Muscle layer of duodenum (tissue), 2 donors: ENCODE measurements around the gene AKR1C4.
"Not testable (repeated sequence)": the region's sequence is repeated elsewhere in the genome, so short reads cannot be mapped to it uniquely, and the experiment has no call there.

Experiments used
- H3K27ac ChIP-seq: one replicate; pipeline ENCODE4 v1.7.0; 2013; ENCODE audit warnings: mild to moderate bottlenecking, low read length
- H3K27me3 ChIP-seq: one replicate; pipeline ENCODE4 v1.7.0; 2013; ENCODE audit warnings: low read depth, mild to moderate bottlenecking, control low read depth, low read length
- H3K36me3 ChIP-seq, 2 donors: one replicate each; pipeline ENCODE4 v1.7.0; 2013; ENCODE audit warnings: low read length in 2 of 2, control low read depth in 1 of 2, mild to moderate bottlenecking in 1 of 2; ENCODE audit not compliant: insufficient read depth in 2 of 2, control insufficient read depth in 1 of 2
- H3K4me1 ChIP-seq, 2 donors: one replicate each; pipeline ENCODE4 v1.7.0; 2013; ENCODE audit warnings: low read length in 2 of 2, mild to moderate bottlenecking in 2 of 2, control low read depth in 1 of 2, moderate library complexity in 1 of 2; ENCODE audit not compliant: insufficient read depth in 2 of 2, control insufficient read depth in 1 of 2
- H3K4me3 ChIP-seq, 2 donors: one replicate each; pipeline ENCODE4 v1.7.0; 2013; ENCODE audit warnings: low read length in 2 of 2, low read depth in 1 of 2, mild to moderate bottlenecking in 1 of 2
- H3K9me3 ChIP-seq, 2 donors: one replicate each; pipeline ENCODE4 v1.7.0; 2013; ENCODE audit warnings: low read length in 2 of 2, control low read depth in 1 of 2, mild to moderate bottlenecking in 1 of 2; ENCODE audit not compliant: control insufficient read depth in 1 of 2
- donor health status: healthy.

AKR1C4 gene

GRCh38 chr10:5242585-5242984 lies 45.9 kb downstream of the AKR1C4 start:
- H3K27ac ChIP-seq: no peak overlapping the region
- H3K4me3 ChIP-seq: no peak overlapping the region
- H3K4me1 ChIP-seq: no peaks in the 10 kb centered on the region
- no peaks in the 10 kb centered on the region for H3K9me3 ChIP-seq
- H3K27me3 ChIP-seq: no peaks in the 10 kb centered on the region
- no peaks in the 10 kb centered on the region for H3K36me3 ChIP-seq

DNA sequence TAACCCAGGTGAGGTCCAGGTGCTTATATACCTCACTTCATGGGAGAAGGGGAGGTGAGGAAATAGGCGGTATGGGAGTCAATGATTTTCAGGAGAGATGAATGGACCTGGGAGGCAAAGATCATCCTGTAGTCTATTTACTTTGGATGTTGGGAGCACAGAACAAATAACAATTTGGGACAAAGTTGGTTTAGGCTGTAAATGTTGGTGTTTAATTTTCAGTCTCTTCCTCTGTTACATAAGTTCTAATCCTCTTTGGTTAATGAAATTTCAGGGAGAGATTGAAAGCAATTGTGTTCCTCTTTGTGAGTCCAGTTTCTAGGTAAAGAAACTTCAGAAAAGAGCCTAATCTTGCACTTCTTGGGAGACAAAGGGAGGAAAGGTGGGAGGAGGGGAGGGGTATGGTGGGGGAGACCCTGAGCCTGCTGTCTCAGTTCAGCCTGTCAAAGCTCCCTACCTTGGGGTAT lies 46.9 kb downstream of the AKR1C4 start:
- no peaks in the 10 kb centered on the region for H3K27me3 ChIP-seq
- no peaks in the 10 kb centered on the region for H3K9me3 ChIP-seq
- H3K4me3 ChIP-seq: no peak overlapping the region
- H3K36me3 ChIP-seq: no peaks in the 10 kb centered on the region
- no peaks in the 10 kb centered on the region for H3K4me1 ChIP-seq
- H3K27ac ChIP-seq: no peak overlapping the region

DNA sequence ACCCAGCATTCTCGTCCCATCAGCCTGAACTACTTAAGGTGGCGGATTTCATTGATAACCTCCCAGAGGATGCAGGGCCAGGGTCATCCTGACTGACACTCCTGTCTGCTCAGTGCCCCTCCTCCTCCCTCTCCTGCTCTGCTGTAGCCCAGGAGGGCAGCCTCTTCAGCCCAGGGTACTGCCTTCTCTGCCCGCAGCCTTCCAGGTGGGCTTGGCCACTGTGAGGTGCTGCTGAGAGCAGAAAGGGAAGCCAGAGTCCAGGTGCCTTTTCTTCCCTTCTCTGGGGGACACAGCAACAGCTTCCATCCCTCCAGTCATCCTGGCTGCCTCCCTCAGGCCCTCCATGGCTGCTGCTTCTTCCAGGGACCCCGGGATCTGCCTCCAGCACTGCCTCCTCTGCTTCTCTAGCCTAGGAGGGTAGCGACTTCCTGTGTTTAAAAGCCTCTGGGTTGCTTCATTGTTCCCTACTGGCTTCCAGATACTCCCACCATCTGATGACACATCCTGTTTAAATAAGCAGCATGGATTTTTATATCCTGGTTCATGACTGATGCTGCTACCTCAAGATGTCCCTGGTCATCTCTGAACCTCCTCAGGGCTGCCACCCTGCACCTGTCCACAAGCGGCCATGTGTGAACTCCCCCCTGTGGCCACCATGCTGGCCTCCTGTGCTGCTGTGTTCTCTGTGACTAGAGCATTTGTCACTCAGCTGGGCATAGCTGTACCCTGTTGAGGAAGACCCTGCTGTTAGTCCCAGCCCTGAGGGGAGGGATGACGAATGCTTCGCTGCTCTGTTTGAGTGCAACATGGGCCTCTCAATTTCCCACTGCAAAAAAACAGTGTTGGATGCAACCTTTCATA lies 55.8 kb downstream of the AKR1C4 start:
- no peaks in the 10 kb centered on the region for H3K4me1 ChIP-seq
- H3K36me3 ChIP-seq: no peaks in the 10 kb centered on the region
- H3K27ac ChIP-seq: no peak overlapping the region
- no peaks in the 10 kb centered on the region for H3K27me3 ChIP-seq
- H3K4me3 ChIP-seq: no peak overlapping the region
- H3K9me3 ChIP-seq: no peaks in the 10 kb centered on the region

- Histone ChIP-seq H3K4me3 (no peak overlapping the region), H3K36me3 (no peaks in the 10 kb centered on the region), H3K27me3 (no peaks in the 10 kb centered on the region), H3K27ac (no peak overlapping the region), H3K9me3 (no peaks in the 10 kb centered on the region), H3K4me1 (no peaks in the 10 kb centered on the region)
Measured at GRCh38 chr10:5254488-5254887, 57.9 kb downstream of the AKR1C4 start.

DNA sequence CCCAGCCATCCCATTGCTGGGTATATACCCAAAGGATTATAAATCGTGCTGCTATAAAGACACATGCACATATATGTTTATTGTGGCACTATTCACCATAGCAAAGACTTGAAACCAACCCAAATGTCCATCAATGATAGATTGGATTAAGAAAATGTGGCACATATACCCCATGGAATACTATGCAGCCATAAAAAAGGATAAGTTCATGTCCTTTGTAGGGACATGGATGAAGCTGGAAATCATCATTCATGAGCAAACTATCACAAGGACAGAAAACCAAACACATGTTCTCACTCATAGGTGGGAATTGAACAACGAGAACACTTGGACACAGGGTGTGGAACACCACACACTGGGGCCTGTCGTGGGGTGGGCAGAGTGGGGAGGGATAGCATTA lies 61.1 kb downstream of the AKR1C4 start:
- not testable (repeated sequence) for H3K27ac ChIP-seq, H3K36me3 ChIP-seq, H3K27me3 ChIP-seq, H3K4me1 ChIP-seq, H3K4me3 ChIP-seq, H3K9me3 ChIP-seq

GRCh38 chr10:5259132-5259951 lies 62.7 kb downstream of the AKR1C4 start:
- H3K36me3 ChIP-seq: no peaks in the 10 kb centered on the region
- H3K27me3 ChIP-seq: no peaks in the 10 kb centered on the region
- no peak overlapping the region for H3K27ac ChIP-seq
- no peaks in the 10 kb centered on the region for H3K4me1 ChIP-seq
- H3K9me3 ChIP-seq: peaks cover 0 to 4% of the 10 kb centered on the region in 2 donors
- no peak overlapping the region for H3K4me3 ChIP-seq

DNA sequence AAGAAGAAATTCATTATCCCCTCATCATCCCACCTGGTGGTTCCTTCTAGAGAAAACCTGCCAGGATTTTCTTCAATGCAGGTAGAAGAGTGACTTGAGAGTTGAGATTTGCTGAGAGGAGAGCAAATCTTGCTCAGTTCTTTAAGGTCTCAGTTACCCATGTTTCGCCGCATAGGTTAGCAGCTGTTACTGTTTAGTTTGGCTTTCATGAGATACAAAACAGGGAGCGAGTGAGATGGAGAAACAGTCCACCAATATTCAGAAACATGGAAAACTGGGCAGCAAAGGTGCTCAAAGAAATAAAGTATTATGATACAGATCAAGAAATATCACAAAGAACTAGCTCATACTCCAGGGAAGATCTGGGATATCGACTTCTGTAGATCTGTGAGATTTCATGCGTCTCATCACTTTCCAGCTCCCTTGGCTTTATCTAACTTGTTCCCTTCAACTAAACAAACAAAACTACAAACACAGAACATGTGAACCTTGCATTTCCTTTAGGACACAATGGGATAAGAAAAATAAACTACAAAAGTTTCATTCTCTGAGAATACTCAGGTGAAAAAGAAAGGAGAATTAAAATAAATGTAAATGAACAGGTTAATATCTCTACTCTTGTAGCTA lies 63.4 kb downstream of the AKR1C4 start:
- H3K27me3 ChIP-seq: no peaks in the 10 kb centered on the region
- no peaks in the 10 kb centered on the region for H3K36me3 ChIP-seq
- no peaks in the 10 kb centered on the region for H3K4me1 ChIP-seq
- H3K4me3 ChIP-seq: no peak overlapping the region
- no peak overlapping the region for H3K27ac ChIP-seq
- H3K9me3 ChIP-seq: peaks cover 0 to 4% of the 10 kb centered on the region in 2 donors

- H3K36me3 ChIP-seq: no peaks in the 10 kb centered on the region
- no peak overlapping the region for H3K4me3 ChIP-seq
- H3K9me3 ChIP-seq: peaks cover 0 to 7% of the 10 kb centered on the region in 2 donors
- H3K27ac ChIP-seq: no peak overlapping the region
- no peaks in the 10 kb centered on the region for H3K27me3 ChIP-seq
- H3K4me1 ChIP-seq: no peaks in the 10 kb centered on the region
Measured at GRCh38 chr10:5260828-5261227, 64.2 kb downstream of the AKR1C4 start.

DNA sequence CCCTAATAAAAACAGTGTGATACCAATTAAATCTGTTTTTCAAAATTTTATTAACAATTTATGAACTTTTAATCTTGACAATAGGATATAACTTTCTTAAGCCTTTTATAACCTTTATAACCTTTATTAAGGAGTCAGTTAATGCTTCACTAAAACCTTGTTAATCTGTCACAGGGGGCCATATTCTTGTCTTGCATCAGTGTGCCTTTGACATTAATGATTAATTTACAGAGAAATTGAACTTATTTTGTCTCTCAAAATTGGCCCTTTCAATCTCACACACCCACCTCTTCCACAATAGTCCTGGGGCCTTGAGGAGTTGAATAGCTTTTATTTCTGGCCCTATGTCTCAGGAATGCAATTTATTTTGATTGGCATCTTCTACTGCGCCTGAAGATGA lies 68.5 kb downstream of the AKR1C4 start:
- H3K36me3 ChIP-seq: no peaks in the 10 kb centered on the region
- H3K4me1 ChIP-seq: no peaks in the 10 kb centered on the region
- H3K9me3 ChIP-seq: peaks cover 0 to 20% of the 10 kb centered on the region in 2 donors
- H3K27ac ChIP-seq: no peak overlapping the region
- no peak overlapping the region for H3K4me3 ChIP-seq
- no peaks in the 10 kb centered on the region for H3K27me3 ChIP-seq

DNA sequence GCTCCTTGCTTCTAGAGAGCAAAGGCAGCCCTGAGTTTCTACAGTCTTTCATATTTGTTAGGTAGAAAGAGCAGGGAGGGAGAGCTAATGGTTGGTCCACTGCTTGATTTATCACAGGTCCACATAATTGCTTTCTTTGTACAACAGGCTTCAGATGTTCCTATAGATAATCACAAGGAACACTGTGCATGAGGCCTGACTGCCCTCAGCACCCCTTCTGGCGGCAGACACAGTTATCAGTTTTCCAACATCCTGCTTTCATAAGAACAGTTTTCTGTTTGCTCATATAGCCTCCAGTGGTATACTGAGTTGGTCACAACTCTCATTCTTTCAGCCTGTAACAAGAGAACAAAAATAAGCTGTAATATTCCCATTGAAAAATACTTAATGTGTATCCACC lies 69.7 kb downstream of the AKR1C4 start:
- Histone ChIP-seq H3K9me3 (peaks cover 0 to 20% of the 10 kb centered on the region in 2 donors), H3K4me1 (no peaks in the 10 kb centered on the region), H3K4me3 (no peak overlapping the region), H3K27ac (no peak overlapping the region), H3K27me3 (no peaks in the 10 kb centered on the region), H3K36me3 (no peaks in the 10 kb centered on the region)

DNA sequence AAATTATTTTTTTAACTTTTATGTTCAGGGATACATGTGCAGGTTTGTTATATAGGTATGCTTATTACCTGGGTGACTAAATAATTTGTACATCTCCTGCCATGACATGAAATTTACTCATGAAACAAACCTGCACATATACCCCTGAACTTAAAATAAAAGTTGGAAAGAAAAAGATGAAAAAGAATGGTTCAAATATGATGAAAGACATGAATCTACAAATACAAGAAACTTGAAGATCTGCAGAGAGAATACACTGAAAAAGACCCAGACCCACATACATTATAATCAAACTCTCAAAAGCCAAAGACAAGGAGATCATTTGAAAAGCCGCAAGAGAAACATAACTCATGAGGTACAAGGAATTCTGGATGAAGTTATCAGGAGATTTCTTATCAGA lies 70.2 kb downstream of the AKR1C4 start:
- Histone ChIP-seq H3K27me3 (no peaks in the 10 kb centered on the region), H3K36me3 (no peaks in the 10 kb centered on the region), H3K9me3 (peaks cover 0 to 20% of the 10 kb centered on the region in 2 donors), H3K27ac (no peak overlapping the region), H3K4me1 (no peaks in the 10 kb centered on the region), H3K4me3 (no peak overlapping the region)
